GM12878 (cell line): Measurements from ENCODE around the gene PLIN3. TPM values are rescaled to one million over a fixed set of nuclear protein-coding genes. Genes with fewer than 3 reads are reported as not detected.
"Not testable (repeated sequence)": the region's sequence is repeated elsewhere in the genome, so short reads cannot be mapped to it uniquely, and the experiment has no call there.

Experiments
- ATAC-seq: fragments of 200-7000 bp; cut with Tn5 transposase; 3 replicates; pipeline ENCODE4 v1.9.1; 2020; ENCODE audit warnings: mild to moderate bottlenecking, moderate library complexity
- BruUV-seq: library from RNA; stranded (reverse); fragments of 400-500 nt; replicated peaks from 2 replicates; lab custom pipeline; 2021; lab: Mats Ljungman, UMichigan
- CTCF ChIA-PET: fragments of 300-600 bp; sonication (Branson Sonifier 250); formaldehyde crosslinking; extraction: SDS; loops from one replicate; lab custom pipeline; 2021; ENCODE audit warnings: inconsistent platforms; lab: Yijun Ruan, JAX
- POLR2A ChIA-PET: fragments of 350-600 bp; formaldehyde crosslinking; extraction: SDS; loops from one replicate; lab custom pipeline; 2021; ENCODE audit warnings: inconsistent platforms; lab: Charles Lee
- RAD21 ChIA-PET: fragments of 300-600 bp; sonication (Branson Sonifier 250); formaldehyde crosslinking; loops from one replicate; lab custom pipeline; 2023; ENCODE audit warnings: antibody characterized with exemption; ENCODE audit not compliant: unreplicated experiment; lab: Charles Lee
- SMC1A ChIA-PET: fragments of 300-600 bp; sonication (Branson Sonifier 250); formaldehyde crosslinking; loops from one replicate; lab custom pipeline; 2023; ENCODE audit not compliant: unreplicated experiment, uncharacterized antibody; lab: Charles Lee
- DNase-seq: peaks from one replicate; pipeline ENCODE4 v3.0.0-alpha.2; 2011; ENCODE audit warnings: low read depth, low spot score
- FAIRE-seq: peaks from 3 replicates; lab custom pipeline; 2011; peaks lifted over from hg19 to GRCh38; lab: Jason Lieb, UNC
- H2AFZ ChIP-seq: 2 replicates; pipeline ENCODE4 v1.6.0; 2011; ENCODE audit warnings: low read depth, low read length, control low read depth; ENCODE audit not compliant: control insufficient read depth
- H3K27ac ChIP-seq: 2 replicates; pipeline ENCODE4 v1.5.1; 2011; ENCODE audit warnings: control low read depth; ENCODE audit not compliant: control insufficient read depth, insufficient read depth
- H3K27me3 ChIP-seq, 2 experiments: replicated peaks in 1 of 2; 2 replicates each; pipeline versions ENCODE4 v1.6.0 to v1.6.1; 2011; ENCODE audit warnings: low read length in 1 of 2; ENCODE audit not compliant: control insufficient read depth in 2 of 2, insufficient read depth in 2 of 2
- H3K36me3 ChIP-seq, 2 experiments: 2 replicates each; pipeline ENCODE4 v1.5.1; 2011; ENCODE audit warnings: low read length in 1 of 2; ENCODE audit not compliant: control insufficient read depth in 2 of 2, insufficient read depth in 2 of 2
- H3K4me1 ChIP-seq: 2 replicates; pipeline ENCODE4 v1.6.1; 2011; ENCODE audit warnings: mild to moderate bottlenecking, low read length, moderate library complexity, mixed read lengths; ENCODE audit not compliant: control insufficient read depth, insufficient read depth
- H3K4me2 ChIP-seq: 2 replicates; pipeline ENCODE4 v1.6.0; 2011; ENCODE audit warnings: control low read depth; ENCODE audit not compliant: control insufficient read depth, insufficient read depth
- H3K4me3 ChIP-seq: fragments of 200-600 bp; sonication (generic); 2 replicates; pipeline ENCODE4 v1.5.1; 2016
- H3K79me2 ChIP-seq: 2 replicates; pipeline ENCODE4 v1.6.0; 2011; ENCODE audit warnings: low read length; ENCODE audit not compliant: control insufficient read depth, insufficient read depth
- H3K9ac ChIP-seq: 2 replicates; pipeline ENCODE4 v1.8.0; 2011; ENCODE audit warnings: low read length, control low read depth, mixed read lengths; ENCODE audit not compliant: control insufficient read depth, insufficient read depth
- H3K9me3 ChIP-seq: replicated peaks from 3 replicates; pipeline ENCODE4 v1.5.1; 2011; ENCODE audit warnings: mild to moderate bottlenecking, low read length; ENCODE audit not compliant: control insufficient read depth, insufficient read depth
- H4K20me1 ChIP-seq: 2 replicates; pipeline ENCODE4 v1.6.0; 2011; ENCODE audit not compliant: control insufficient read depth, insufficient read depth
- BHLHE40 ChIP-seq, 2 experiments: fragments of 450-650 bp in 1 of 2; IDR thresholded peaks; 2 replicates each; pipeline ENCODE4 v1.6.1; 2011 to 2017; ENCODE audit warnings: low read depth in 2 of 2, borderline replicate concordance in 1 of 2, improper control_type of control experiment in 1 of 2, low read length in 1 of 2, mild to moderate bottlenecking in 1 of 2
- CREB1 ChIP-seq: IDR thresholded peaks from 2 replicates; pipeline ENCODE4 v1.6.1; 2012; ENCODE audit warnings: low read depth, mild to moderate bottlenecking, inconsistent platforms
- CTCF ChIP-seq, 3 experiments: IDR thresholded peaks in 2 of 3; conservative IDR thresholded peaks in 1 of 3; 2 replicates each; pipeline ENCODE4 v1.5.1; 2011; ENCODE audit warnings: low read depth in 3 of 3, low read length in 3 of 3, mild to moderate bottlenecking in 3 of 3, control low read depth in 2 of 3, moderate library complexity in 2 of 3, inconsistent platforms in 1 of 3, mixed read lengths in 1 of 3; ENCODE audit not compliant: control insufficient read depth in 2 of 3, insufficient read depth in 1 of 3; ENCODE audit errors: extremely low read depth in 1 of 3
- E4F1 ChIP-seq: fragments of 450-650 bp; IDR thresholded peaks from 2 replicates; pipeline ENCODE4 v1.6.1; 2018; ENCODE audit warnings: borderline replicate concordance, mild to moderate bottlenecking; ENCODE audit not compliant: partially characterized antibody
- MEF2B ChIP-seq: fragments of 450-650 bp; IDR thresholded peaks from 2 replicates; pipeline ENCODE4 v1.6.1; 2018; ENCODE audit warnings: mild to moderate bottlenecking, moderate library complexity; ENCODE audit not compliant: partially characterized antibody, poor library complexity, severe bottlenecking
- MLLT1 ChIP-seq: fragments of 450-650 bp; IDR thresholded peaks from 2 replicates; pipeline ENCODE4 v1.6.1; 2016; ENCODE audit warnings: mild to moderate bottlenecking
- MYC ChIP-seq: IDR thresholded peaks from 2 replicates; pipeline ENCODE4 v1.6.1; 2011; ENCODE audit warnings: mild to moderate bottlenecking, low read length, moderate library complexity, inconsistent platforms; ENCODE audit not compliant: insufficient read depth, insufficient replicate concordance, insufficient read length, severe bottlenecking
- SPI1 ChIP-seq: IDR thresholded peaks from 2 replicates; pipeline ENCODE4 v1.6.1; 2011; ENCODE audit warnings: low read depth, mild to moderate bottlenecking, low read length, moderate library complexity, borderline replicate concordance; ENCODE audit not compliant: insufficient read depth
- ZNF217 ChIP-seq: fragments of 450-650 bp; IDR thresholded peaks from 2 replicates; pipeline ENCODE4 v1.6.1; 2017; ENCODE audit warnings: antibody characterized with exemption, mild to moderate bottlenecking
- ZNF274 ChIP-seq: IDR thresholded peaks from one replicate; pipeline ENCODE4 v1.8.0; 2011; ENCODE audit not compliant: insufficient read length, insufficient read depth
- WGBS: methylation state at CpG from one replicate; pipeline ENCODE4 v1.1.6; 2016; ENCODE audit warnings: low lambda C conversion rate; ENCODE audit not compliant: insufficient replicate concordance, insufficient coverage; ENCODE audit errors: missing lambda C conversion rate; 5-methylcytosine and 5-hydroxymethylcytosine counted together
- in situ Hi-C: fragments of 300-500 bp; cut with MboI; formaldehyde crosslinking; loops from 9 replicates; pipeline ENCODE4 v1.14.3; 2018; ENCODE audit warnings: mixed read lengths
- intact Hi-C: fragments of 100-400 bp; cut with micrococcal nuclease; formaldehyde crosslinking; loops from one replicate; pipeline ENCODE4 v1.14.2; 2022; ENCODE audit not compliant: unreplicated experiment
- polyA plus RNA-seq, 11 experiments: library from polyadenylated mRNA; depleted of rRNA in 4 of 11; unstranded in 6 of 11; stranded (reverse) in 5 of 11; fragments of >200 nt; fragmentation: Nextera tagmentation in 4 of 11; fragmentation: Illumina TruSeq in 1 of 11; extraction: Ambion mirVana in 4 of 11; extraction: Trizol in 1 of 11; gene quantifications; 1 replicate in 1 of 11; 2 replicates in 10 of 11; pipeline versions ENCODE4 v1.2.1 to v1.2.3, GENCODE V29; 2011 to 2016; ENCODE audit warnings: inconsistent platforms in 2 of 11, missing spikeins in 2 of 11, low read depth in 1 of 11
- total RNA-seq, 4 experiments: library from RNA; depleted of rRNA in 3 of 4; stranded (reverse); fragments of >200 nt in 3 of 4; fragmentation: Illumina TruSeq in 1 of 4; extraction: Trizol in 1 of 4; gene quantifications; 2 replicates each; pipeline versions ENCODE4 v1.2.1 to v1.2.3, GENCODE V29; 2013 to 2021

PLIN3 gene
- total and polyA plus RNA-seq, 10 of the 15 experiments (the other 5 are each of a cell fraction or from before 2014, with no cell fraction given), result 7.7 to 71.4 (median 66.8) TPM

GRCh38 chr19:4882874-4883273, 15.4 kb upstream of the PLIN3 start:
- H3K79me2 ChIP-seq, POLR2A ChIA-PET, H3K27me3 ChIP-seq, FAIRE-seq, intact Hi-C loops, H3K9ac ChIP-seq, BruUV-seq, H3K4me2 ChIP-seq, H3K36me3 ChIP-seq, SMC1A ChIA-PET, H3K9me3 ChIP-seq, H2AFZ ChIP-seq, DNase-seq, CTCF ChIA-PET, in situ Hi-C loops, H3K27ac ChIP-seq, H3K4me3 ChIP-seq, RAD21 ChIA-PET, H4K20me1 ChIP-seq, H3K4me1 ChIP-seq, ATAC-seq: not testable (repeated sequence)
- WGBS, result 59% methylated on average over 5 of the region's 6 CpGs

- 69% methylated on average over 11 of the region's 11 CpGs for WGBS
- intact Hi-C loops (no loop called here), in situ Hi-C loops (no loop called here)
- Histone ChIP-seq H3K27ac (no peak overlapping the region), H3K4me1 (peaks cover 6% of the 10 kb centered on the region), H3K27me3 (no peaks in the 10 kb centered on the region), H4K20me1 (no peaks in the 10 kb centered on the region), H3K4me2 (no peak overlapping the region; the same call in 1 of the 2 replicates), H3K79me2 (no peaks in the 10 kb centered on the region), H3K36me3 (no peaks in the 10 kb centered on the region), H3K4me3 (no peak overlapping the region), H3K9me3 (no peaks in the 10 kb centered on the region), H3K9ac (no peak overlapping the region), H2AFZ (peak overlapping the region; percentile 65)
- no peak for FAIRE-seq
- SMC1A ChIA-PET, result no interaction called here
- CTCF ChIA-PET, result interaction anchor here (1.0 kb wide), 1 partner anchor 70 kb away, joined by 3 read pairs; no protein-coding TSS in a partner anchor
- RAD21 ChIA-PET, result no interaction called here
- DNase-seq, result no peak
- POLR2A ChIA-PET, result no interaction called here
- no peak for ATAC-seq
- BruUV-seq, result no TSS peak
- TF ChIP-seq E4F1 (no peak), MLLT1 (no peak), ZNF274 (no peak), CTCF (IDR thresholded peaks at IDR 0.05 in 2 of 3, conservative IDR thresholded peaks at IDR 0.05 in 1 of 3; ENCODE audit: control insufficient read depth in 2 of 3, extremely low read depth in 1 of 3, insufficient read depth in 1 of 3, low read depth in 3 of 3, low read length in 3 of 3) (no peak), MEF2B (no peak), ZNF217 (no peak), MYC (no peak), SPI1 (no peak), CREB1 (no peak), BHLHE40 (IDR thresholded peaks at IDR 0.05; ENCODE audit: borderline replicate concordance in 1 of 2, low read depth in 2 of 2, low read length in 1 of 2) (no peak)
Measured at GRCh38 chr19:4879041-4879440, 11.6 kb upstream of the PLIN3 start.
